HepG2 (cell line): Measurements from ENCODE around the gene SHISA5. TPM values are rescaled to one million over a fixed set of nuclear protein-coding genes. Genes with fewer than 3 reads are reported as not detected.
A peak's percentile ranks its signal among the peaks of the same experiment; 100 is the strongest.

Source experiments
- EHMT2 ChIP-seq: fragments of 200-600 bp; sonication (generic); IDR thresholded peaks from 2 replicates; pipeline ENCODE4 v1.7.0; 2017; ENCODE audit warnings: antibody characterized with exemption, low read depth, low read length, borderline replicate concordance
- HDAC1 ChIP-seq: sonication (generic); formaldehyde crosslinking; IDR thresholded peaks from 2 replicates; pipeline ENCODE4 v1.5.1; 2020; ENCODE audit warnings: mild to moderate bottlenecking, missing genetic modification reagents
- MAF1 ChIP-seq: sonication (generic); formaldehyde crosslinking; IDR thresholded peaks from 2 replicates; pipeline ENCODE4 v1.5.0; 2020; ENCODE audit warnings: missing genetic modification reagents, borderline replicate concordance
- MAFG ChIP-seq: sonication (generic); formaldehyde crosslinking; IDR thresholded peaks from 2 replicates; pipeline ENCODE4 v1.5.1; 2020; ENCODE audit warnings: mild to moderate bottlenecking, missing genetic modification reagents
- NFKB2 ChIP-seq: sonication (generic); formaldehyde crosslinking; IDR thresholded peaks from 2 replicates; pipeline ENCODE4 v1.4.0; 2020; ENCODE audit warnings: missing genetic modification reagents, borderline replicate concordance
- ONECUT2 ChIP-seq: sonication (generic); formaldehyde crosslinking; IDR thresholded peaks from 2 replicates; pipeline ENCODE4 v1.4.0; 2020; ENCODE audit warnings: missing genetic modification reagents
- RARA ChIP-seq: IDR thresholded peaks from 2 replicates; pipeline ENCODE4 v1.6.1; 2016; ENCODE audit warnings: missing genetic modification reagents, missing compliant biosample characterization
- RBM22 ChIP-seq: fragments of 200-400 bp; formaldehyde crosslinking; optimal IDR thresholded peaks from 2 replicates; pipeline ENCODE3; 2017; ENCODE audit warnings: mild to moderate bottlenecking, low read length, moderate library complexity
- RELA ChIP-seq: sonication (generic); formaldehyde crosslinking; IDR thresholded peaks from 2 replicates; pipeline ENCODE4 v1.4.0; 2020; ENCODE audit warnings: missing genetic modification reagents
- SALL1 ChIP-seq: sonication (generic); formaldehyde crosslinking; IDR thresholded peaks from 2 replicates; pipeline ENCODE4 v1.8.0; 2022; ENCODE audit warnings: mild to moderate bottlenecking, missing genetic modification reagents
- SATB2 ChIP-seq: sonication (generic); formaldehyde crosslinking; IDR thresholded peaks from 2 replicates; pipeline ENCODE4 v1.5.0; 2020; ENCODE audit warnings: missing genetic modification reagents
- SETDB1 ChIP-seq: sonication (generic); formaldehyde crosslinking; IDR thresholded peaks from 2 replicates; pipeline ENCODE4 v1.5.1; 2020; ENCODE audit warnings: missing genetic modification reagents, mild to moderate bottlenecking, borderline replicate concordance
- SOX6 ChIP-seq, 2 experiments: fragments of 450-650 bp in 1 of 2; sonication (generic) in 1 of 2; formaldehyde crosslinking in 1 of 2; IDR thresholded peaks; 2 replicates each; pipeline versions ENCODE4 v1.4.0 to v1.6.1; 2017 to 2020; ENCODE audit warnings: antibody characterized with exemption in 1 of 2, mild to moderate bottlenecking in 1 of 2, missing genetic modification reagents in 1 of 2
- ZNF12 ChIP-seq: sonication (generic); formaldehyde crosslinking; IDR thresholded peaks from 2 replicates; pipeline ENCODE4 v1.5.0; 2020; ENCODE audit warnings: missing genetic modification reagents
- ZNF180 ChIP-seq: sonication (generic); formaldehyde crosslinking; IDR thresholded peaks from 2 replicates; pipeline ENCODE4 v1.4.0; 2020; ENCODE audit warnings: low read depth, missing genetic modification reagents, borderline replicate concordance
- ZNF224 ChIP-seq: sonication (generic); formaldehyde crosslinking; IDR thresholded peaks from 2 replicates; pipeline ENCODE4 v1.5.0; 2020; ENCODE audit warnings: mild to moderate bottlenecking, missing genetic modification reagents
- polyA plus RNA-seq, 8 experiments: library from polyadenylated mRNA; depleted of rRNA in 3 of 8; stranded (reverse) in 7 of 8; unstranded in 1 of 8; fragments of >200 nt; fragmentation: Illumina TruSeq in 4 of 8; extraction: Trizol in 4 of 8; gene quantifications; 2 replicates each; pipeline versions ENCODE4 v1.2.1 to v1.2.3, GENCODE V29; 2011 to 2016; ENCODE audit warnings: low read depth in 4 of 8, missing spikeins in 1 of 8, mixed read lengths in 1 of 8; ENCODE audit not compliant: insufficient read depth in 1 of 8
- total RNA-seq, 5 experiments: library from RNA; depleted of rRNA; stranded (reverse); fragments of >200 nt; fragmentation: Illumina TruSeq; extraction: Trizol; gene quantifications; 2 replicates each; pipeline ENCODE4 v1.2.3, GENCODE V29; 2016; ENCODE audit warnings: low read depth in 1 of 5
- TF ChIP-seq, protein P1 (sequence below): sonication (generic); formaldehyde crosslinking; IDR thresholded peaks from 2 replicates; pipeline ENCODE4 v1.4.0; 2020; ENCODE audit warnings: low read depth, missing genetic modification reagents
- TF ChIP-seq, protein P2 (sequence below): sonication (generic); formaldehyde crosslinking; IDR thresholded peaks from 2 replicates; pipeline ENCODE4 v1.4.0; 2020; ENCODE audit warnings: missing genetic modification reagents, mild to moderate bottlenecking, borderline replicate concordance
- TF ChIP-seq, protein P3 (sequence below): sonication (generic); formaldehyde crosslinking; IDR thresholded peaks from 2 replicates; pipeline ENCODE4; 2020; ENCODE audit warnings: missing genetic modification reagents, mild to moderate bottlenecking, borderline replicate concordance
- TF ChIP-seq, protein P4 (sequence below): sonication (generic); formaldehyde crosslinking; IDR thresholded peaks from 2 replicates; pipeline ENCODE4 v1.5.0; 2020; ENCODE audit warnings: missing genetic modification reagents, mild to moderate bottlenecking, borderline replicate concordance
- TF ChIP-seq, protein P5 (sequence below): sonication (generic); formaldehyde crosslinking; IDR thresholded peaks from 2 replicates; pipeline ENCODE4 v1.8.1; 2023; ENCODE audit warnings: mild to moderate bottlenecking, moderate library complexity, missing genetic modification reagents

Gene SHISA5
- total and polyA plus RNA-seq, 2 of the 13 experiments (the other 11 are each of a cell fraction or from before 2014, with no cell fraction given) = 75.8 to 91.4 TPM

DNA sequence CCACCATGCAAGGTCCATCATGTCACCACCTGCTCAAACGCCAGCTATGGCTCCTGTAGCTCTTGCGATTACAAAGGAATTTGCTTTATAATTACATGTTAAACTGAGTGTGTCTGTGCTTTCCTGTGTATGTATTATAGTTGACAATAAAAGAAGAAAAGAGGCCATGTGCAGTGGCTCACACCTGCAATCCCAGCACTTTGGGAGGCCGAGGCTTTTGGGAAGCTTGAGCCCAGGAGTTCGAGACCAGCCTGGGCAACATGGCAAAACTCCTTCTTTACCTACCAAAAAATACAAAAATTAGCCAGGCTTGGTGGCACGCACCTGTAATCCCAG lies 30.4 kb downstream of the SHISA5 start (continued):
- TF ChIP-seq, protein P1, sequence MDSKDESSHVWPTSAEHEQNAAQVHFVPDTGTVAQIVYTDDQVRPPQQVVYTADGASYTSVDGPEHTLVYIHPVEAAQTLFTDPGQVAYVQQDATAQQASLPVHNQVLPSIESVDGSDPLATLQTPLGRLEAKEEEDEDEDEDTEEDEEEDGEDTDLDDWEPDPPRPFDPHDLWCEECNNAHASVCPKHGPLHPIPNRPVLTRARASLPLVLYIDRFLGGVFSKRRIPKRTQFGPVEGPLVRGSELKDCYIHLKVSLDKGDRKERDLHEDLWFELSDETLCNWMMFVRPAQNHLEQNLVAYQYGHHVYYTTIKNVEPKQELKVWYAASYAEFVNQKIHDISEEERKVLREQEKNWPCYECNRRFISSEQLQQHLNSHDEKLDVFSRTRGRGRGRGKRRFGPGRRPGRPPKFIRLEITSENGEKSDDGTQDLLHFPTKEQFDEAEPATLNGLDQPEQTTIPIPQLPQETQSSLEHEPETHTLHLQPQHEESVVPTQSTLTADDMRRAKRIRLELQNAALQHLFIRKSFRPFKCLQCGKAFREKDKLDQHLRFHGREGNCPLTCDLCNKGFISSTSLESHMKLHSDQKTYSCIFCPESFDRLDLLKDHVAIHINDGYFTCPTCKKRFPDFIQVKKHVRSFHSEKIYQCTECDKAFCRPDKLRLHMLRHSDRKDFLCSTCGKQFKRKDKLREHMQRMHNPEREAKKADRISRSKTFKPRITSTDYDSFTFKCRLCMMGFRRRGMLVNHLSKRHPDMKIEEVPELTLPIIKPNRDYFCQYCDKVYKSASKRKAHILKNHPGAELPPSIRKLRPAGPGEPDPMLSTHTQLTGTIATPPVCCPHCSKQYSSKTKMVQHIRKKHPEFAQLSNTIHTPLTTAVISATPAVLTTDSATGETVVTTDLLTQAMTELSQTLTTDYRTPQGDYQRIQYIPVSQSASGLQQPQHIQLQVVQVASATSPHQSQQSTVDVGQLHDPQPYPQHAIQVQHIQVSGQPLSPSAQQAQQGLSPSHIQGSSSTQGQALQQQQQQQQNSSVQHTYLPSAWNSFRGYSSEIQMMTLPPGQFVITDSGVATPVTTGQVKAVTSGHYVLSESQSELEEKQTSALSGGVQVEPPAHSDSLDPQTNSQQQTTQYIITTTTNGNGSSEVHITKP (CRISPR knock-in tag) = no peak
- TF ChIP-seq ZNF180 = no peak
- TF ChIP-seq, protein P2, sequence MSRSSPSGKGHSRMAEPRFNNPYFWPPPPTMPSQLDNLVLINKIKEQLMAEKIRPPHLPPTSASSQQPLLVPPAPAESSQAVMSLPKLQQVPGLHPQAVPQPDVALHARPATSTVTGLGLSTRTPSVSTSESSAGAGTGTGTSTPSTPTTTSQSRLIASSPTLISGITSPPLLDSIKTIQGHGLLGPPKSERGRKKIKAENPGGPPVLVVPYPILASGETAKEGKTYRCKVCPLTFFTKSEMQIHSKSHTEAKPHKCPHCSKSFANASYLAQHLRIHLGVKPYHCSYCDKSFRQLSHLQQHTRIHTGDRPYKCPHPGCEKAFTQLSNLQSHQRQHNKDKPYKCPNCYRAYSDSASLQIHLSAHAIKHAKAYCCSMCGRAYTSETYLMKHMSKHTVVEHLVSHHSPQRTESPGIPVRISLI (CRISPR knock-in tag) = no peak
- TF ChIP-seq, protein P3, sequence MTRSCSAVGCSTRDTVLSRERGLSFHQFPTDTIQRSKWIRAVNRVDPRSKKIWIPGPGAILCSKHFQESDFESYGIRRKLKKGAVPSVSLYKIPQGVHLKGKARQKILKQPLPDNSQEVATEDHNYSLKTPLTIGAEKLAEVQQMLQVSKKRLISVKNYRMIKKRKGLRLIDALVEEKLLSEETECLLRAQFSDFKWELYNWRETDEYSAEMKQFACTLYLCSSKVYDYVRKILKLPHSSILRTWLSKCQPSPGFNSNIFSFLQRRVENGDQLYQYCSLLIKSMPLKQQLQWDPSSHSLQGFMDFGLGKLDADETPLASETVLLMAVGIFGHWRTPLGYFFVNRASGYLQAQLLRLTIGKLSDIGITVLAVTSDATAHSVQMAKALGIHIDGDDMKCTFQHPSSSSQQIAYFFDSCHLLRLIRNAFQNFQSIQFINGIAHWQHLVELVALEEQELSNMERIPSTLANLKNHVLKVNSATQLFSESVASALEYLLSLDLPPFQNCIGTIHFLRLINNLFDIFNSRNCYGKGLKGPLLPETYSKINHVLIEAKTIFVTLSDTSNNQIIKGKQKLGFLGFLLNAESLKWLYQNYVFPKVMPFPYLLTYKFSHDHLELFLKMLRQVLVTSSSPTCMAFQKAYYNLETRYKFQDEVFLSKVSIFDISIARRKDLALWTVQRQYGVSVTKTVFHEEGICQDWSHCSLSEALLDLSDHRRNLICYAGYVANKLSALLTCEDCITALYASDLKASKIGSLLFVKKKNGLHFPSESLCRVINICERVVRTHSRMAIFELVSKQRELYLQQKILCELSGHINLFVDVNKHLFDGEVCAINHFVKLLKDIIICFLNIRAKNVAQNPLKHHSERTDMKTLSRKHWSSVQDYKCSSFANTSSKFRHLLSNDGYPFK = 0 out of 2 replicates have a peak, but pooled peaks have one; percentile 7
- TF ChIP-seq RARA (CRISPR knock-in tag) = no peak
- TF ChIP-seq RBM22 = no peak
- no peak for TF ChIP-seq MAFG (CRISPR knock-in tag)
- TF ChIP-seq NFKB2 = no peak
- no peak for TF ChIP-seq SETDB1 (CRISPR knock-in tag)
- no peak for TF ChIP-seq ZNF12
- peak; percentile 73; the same call in 1 of the 2 replicates for TF ChIP-seq EHMT2
- no peak for TF ChIP-seq ZNF224 (CRISPR knock-in tag)
- TF ChIP-seq RELA (CRISPR knock-in tag) = no peak
- TF ChIP-seq, protein P4, sequence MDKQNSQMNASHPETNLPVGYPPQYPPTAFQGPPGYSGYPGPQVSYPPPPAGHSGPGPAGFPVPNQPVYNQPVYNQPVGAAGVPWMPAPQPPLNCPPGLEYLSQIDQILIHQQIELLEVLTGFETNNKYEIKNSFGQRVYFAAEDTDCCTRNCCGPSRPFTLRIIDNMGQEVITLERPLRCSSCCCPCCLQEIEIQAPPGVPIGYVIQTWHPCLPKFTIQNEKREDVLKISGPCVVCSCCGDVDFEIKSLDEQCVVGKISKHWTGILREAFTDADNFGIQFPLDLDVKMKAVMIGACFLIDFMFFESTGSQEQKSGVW (CRISPR knock-in tag) = no peak
- TF ChIP-seq SOX6 (IDR thresholded peaks at IDR 0.05) = no peak
- 0 out of 2 replicates have a peak, but pooled peaks have one; percentile 12 for TF ChIP-seq SOX6 (CRISPR knock-in tag; IDR thresholded peaks at IDR 0.05)
- no peak for TF ChIP-seq HDAC1 (CRISPR knock-in tag)
- TF ChIP-seq SALL1 (CRISPR knock-in tag) = 0 out of 2 replicates have a peak, but pooled peaks have one; percentile 1
- no peak for TF ChIP-seq ONECUT2
- no peak for TF ChIP-seq SATB2 (CRISPR knock-in tag)
- no peak for TF ChIP-seq MAF1 (CRISPR knock-in tag)
- TF ChIP-seq, protein P5, sequence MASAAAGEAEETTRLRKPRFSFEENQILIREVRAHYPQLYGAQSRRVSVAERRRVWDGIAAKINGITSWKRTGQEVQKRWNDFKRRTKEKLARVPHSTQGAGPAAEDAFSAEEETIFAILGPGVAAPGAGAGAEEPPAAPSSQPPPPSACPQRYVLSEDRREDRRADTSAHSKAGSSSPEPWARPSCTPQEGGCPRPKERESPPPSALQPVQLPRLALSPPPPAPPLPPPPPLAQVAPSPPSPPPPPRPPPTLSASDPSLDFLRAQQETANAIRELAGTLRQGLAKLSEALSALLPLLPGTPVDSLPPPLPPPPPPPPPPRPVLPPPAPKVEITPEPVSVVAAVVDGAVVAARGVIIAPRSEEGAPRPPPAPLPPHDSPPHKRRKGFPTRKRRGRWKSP (CRISPR knock-in tag) = no peak; the same call in 1 of the 2 replicates
